ENCODE results near the gene MPG. TPM values are rescaled to one million over a fixed set of nuclear protein-coding genes. Genes with fewer than 3 reads are reported as not detected.

Gene MPG
- total and polyA plus RNA-seq, 8 donors: 19.2 to 62.5 (median 27.6) TPM

- no peak overlapping the region for H3K4me3 ChIP-seq
- TF ChIP-seq CTCF (IDR thresholded peaks at IDR 0.05): peak; percentile 94 to 99 (median 96)
- H3K36me3 ChIP-seq: no peaks in the 10 kb centered on the region
- intact Hi-C loops (cut with DNase I): no loop called here
- H3K27me3 ChIP-seq: no peaks in the 10 kb centered on the region
- no peaks in the 10 kb centered on the region for H3K9me3 ChIP-seq
- FAIRE-seq (no peak), DNase-seq (peak; percentile 84 to 94 (median 90)), ATAC-seq (peak; percentile 89 to 99 (median 94))
- no peak overlapping the region for H3K27ac ChIP-seq
- 13 to 14% methylated on average over 11 of the region's 11 CpGs for WGBS, 2 donors
- no peaks in the 10 kb centered on the region for H3K4me1 ChIP-seq
Measured at GRCh38 chr16:96935-97381, 18.9 kb downstream of the MPG start.

- FAIRE-seq (no peak), DNase-seq (no peak), ATAC-seq (no peak)
- H3K27me3 ChIP-seq: no peaks in the 10 kb centered on the region
- WGBS, 2 donors: 86 to 88% methylated on average over 8 of the region's 8 CpGs
- no peaks in the 10 kb centered on the region for H3K4me1 ChIP-seq
- no peaks in the 10 kb centered on the region for H3K36me3 ChIP-seq
- TF ChIP-seq CTCF (IDR thresholded peaks at IDR 0.05): no peak
- H3K27ac ChIP-seq: no peak overlapping the region
- H3K9me3 ChIP-seq: no peaks in the 10 kb centered on the region
- no peak overlapping the region for H3K4me3 ChIP-seq
- intact Hi-C loops (cut with DNase I): no loop called here
Measured at GRCh38 chr16:97822-98221, 19.8 kb downstream of the MPG start.

- Histone ChIP-seq H3K4me3 (no peak overlapping the region), H3K9me3 (no peaks in the 10 kb centered on the region), H3K36me3 (no peaks in the 10 kb centered on the region), H3K4me1 (no peaks in the 10 kb centered on the region), H3K27me3 (no peaks in the 10 kb centered on the region), H3K27ac (no peak overlapping the region)
- FAIRE-seq (no peak), ATAC-seq (no peak), DNase-seq (no peak)
- no peak for TF ChIP-seq CTCF (IDR thresholded peaks at IDR 0.05)
- intact Hi-C loops (cut with DNase I): no loop called here
- WGBS, 2 donors: 89 to 93% methylated on average over 5 of the region's 5 CpGs
Measured at GRCh38 chr16:100989-101388, 23.0 kb downstream of the MPG start.

GRCh38 chr16:101586-101985 is 23.6 kb downstream of the MPG start:
- Histone ChIP-seq H3K4me1 (no peaks in the 10 kb centered on the region), H3K27me3 (no peaks in the 10 kb centered on the region), H3K36me3 (no peaks in the 10 kb centered on the region), H3K9me3 (no peaks in the 10 kb centered on the region), H3K4me3 (no peak overlapping the region), H3K27ac (no peak overlapping the region)
- 87 to 89% methylated on average over 6 of the region's 6 CpGs for WGBS, 2 donors
- FAIRE-seq (no peak), ATAC-seq (no peak), DNase-seq (no peak)
- intact Hi-C loops (cut with DNase I): no loop called here
- no peak for TF ChIP-seq CTCF (IDR thresholded peaks at IDR 0.05)

- Histone ChIP-seq H3K9me3 (no peaks in the 10 kb centered on the region), H3K36me3 (no peaks in the 10 kb centered on the region), H3K27ac (no peak overlapping the region), H3K4me1 (no peaks in the 10 kb centered on the region), H3K27me3 (no peaks in the 10 kb centered on the region), H3K4me3 (no peak overlapping the region)
- intact Hi-C loops (cut with DNase I): no loop called here
- TF ChIP-seq CTCF (IDR thresholded peaks at IDR 0.05): no peak
- FAIRE-seq (no peak), DNase-seq (no peak), ATAC-seq (peak in 1 of 4 donors; percentile 3)
- 82 to 91% methylated on average over 19 of the region's 19 CpGs for WGBS, 2 donors
Measured at GRCh38 chr16:102060-102855, 24.2 kb downstream of the MPG start.

Data from pancreas (tissue), 10 donors.